OCI-LY7 (cell line): ENCODE data around the gene WFS1. TPM values are rescaled to one million over a fixed set of nuclear protein-coding genes. Genes with fewer than 3 reads are reported as not detected.

Experiments
- BruUV-seq: library from RNA; stranded (reverse); fragments of 400-500 nt; replicated peaks from 2 replicates; lab custom pipeline; 2021; lab: Mats Ljungman, UMichigan
- CTCF ChIA-PET: fragments of 300-600 bp; sonication (Branson Sonifier 250); formaldehyde crosslinking; loops from one replicate; lab custom pipeline; 2022; ENCODE audit warnings: antibody characterized with exemption; ENCODE audit not compliant: unreplicated experiment; lab: Charles Lee
- POLR2A ChIA-PET: fragments of 300-600 bp; sonication (Branson Sonifier 250); formaldehyde crosslinking; loops from one replicate; lab custom pipeline; 2022; ENCODE audit warnings: antibody characterized with exemption; lab: Charles Lee
- DNase-seq: peaks from one replicate; pipeline ENCODE4 v3.0.0-alpha.2; 2015; ENCODE audit warnings: low spot score
- H2AFZ ChIP-seq: fragments of 200-600 bp; sonication (generic), shearing (Covaris generic); 2 replicates; pipeline ENCODE4 v1.6.1; 2014; ENCODE audit warnings: mild to moderate bottlenecking, antibody characterized with exemption, low read length, moderate library complexity
- H3K27ac ChIP-seq: fragments of 200-600 bp; sonication (generic); 2 replicates; pipeline ENCODE4 v1.5.1; 2014; ENCODE audit warnings: mixed run types, low read depth, mild to moderate bottlenecking, moderate library complexity, low read length, inconsistent platforms; ENCODE audit not compliant: poor library complexity, severe bottlenecking
- H3K36me3 ChIP-seq: fragments of 200-600 bp; sonication (generic); 2 replicates; pipeline ENCODE4 v1.6.1; 2014; ENCODE audit warnings: mild to moderate bottlenecking, antibody characterized with exemption, low read length, moderate library complexity, mixed read lengths; ENCODE audit not compliant: insufficient read depth
- H3K4me1 ChIP-seq: fragments of 200-600 bp; sonication (generic); 2 replicates; pipeline ENCODE4 v1.5.1; 2014; ENCODE audit warnings: mild to moderate bottlenecking, low read length; ENCODE audit not compliant: insufficient read depth, poor library complexity, severe bottlenecking
- H3K4me2 ChIP-seq: fragments of 200-600 bp; sonication (generic); 2 replicates; pipeline ENCODE4 v1.6.1; 2014; ENCODE audit warnings: mild to moderate bottlenecking, low read length
- H3K4me3 ChIP-seq: fragments of 200-600 bp; sonication (generic); 2 replicates; pipeline ENCODE4 v1.5.1; 2014; ENCODE audit warnings: mild to moderate bottlenecking, low read depth, low read length; ENCODE audit not compliant: poor library complexity, severe bottlenecking
- H3K79me2 ChIP-seq: fragments of 200-600 bp; sonication (generic); 2 replicates; pipeline ENCODE4 v1.6.1; 2016; ENCODE audit warnings: low read depth, mild to moderate bottlenecking, low read length, moderate library complexity, mixed read lengths; ENCODE audit not compliant: insufficient read depth
- H3K9me2 ChIP-seq: fragments of 200-600 bp; sonication (generic); 2 replicates; pipeline ENCODE4 v1.6.1; 2016; ENCODE audit warnings: mild to moderate bottlenecking, low read length, mixed read lengths; ENCODE audit not compliant: insufficient read depth
- H3K9me3 ChIP-seq: fragments of 200-600 bp; sonication (generic); 2 replicates; pipeline ENCODE4 v1.6.1; 2014; ENCODE audit warnings: mild to moderate bottlenecking, mixed run types, low read length, mixed read lengths
- H4K20me1 ChIP-seq: fragments of 200-600 bp; sonication (generic); 2 replicates; pipeline ENCODE4 v1.6.1; 2014; ENCODE audit warnings: mild to moderate bottlenecking, antibody characterized with exemption, low read length, moderate library complexity, mixed read lengths; ENCODE audit not compliant: insufficient read depth
- CTCF ChIP-seq: fragments of 200-600 bp; sonication (generic); conservative IDR thresholded peaks from 2 replicates; pipeline ENCODE4 v1.5.1; 2014; ENCODE audit warnings: mild to moderate bottlenecking, antibody characterized with exemption, low read length, moderate library complexity, mixed read lengths
- EZH2phosphoT487 ChIP-seq: fragments of 200-600 bp; sonication (generic); IDR thresholded peaks from 2 replicates; pipeline ENCODE4 v1.6.1; 2018; ENCODE audit warnings: low read depth, borderline replicate concordance, mild to moderate bottlenecking, mixed run types, antibody characterized with exemption, low read length, moderate library complexity, mixed read lengths
- intact Hi-C: fragments of 100-400 bp; cut with micrococcal nuclease; formaldehyde crosslinking; loops from one replicate; pipeline ENCODE4 v1.10.0; 2022; ENCODE audit not compliant: unreplicated experiment
- total RNA-seq, 2 experiments: library from RNA; depleted of rRNA in 1 of 2; stranded (reverse); fragments of >200 nt in 1 of 2; shearing (Covaris generic) in 1 of 2; gene quantifications; 2 replicates each; pipeline ENCODE4 v1.2.3, GENCODE V29; 2014 to 2022

Gene WFS1
- total RNA-seq, 2 experiments from 2014 or later: 6.1 to 14.5 TPM

DNA sequence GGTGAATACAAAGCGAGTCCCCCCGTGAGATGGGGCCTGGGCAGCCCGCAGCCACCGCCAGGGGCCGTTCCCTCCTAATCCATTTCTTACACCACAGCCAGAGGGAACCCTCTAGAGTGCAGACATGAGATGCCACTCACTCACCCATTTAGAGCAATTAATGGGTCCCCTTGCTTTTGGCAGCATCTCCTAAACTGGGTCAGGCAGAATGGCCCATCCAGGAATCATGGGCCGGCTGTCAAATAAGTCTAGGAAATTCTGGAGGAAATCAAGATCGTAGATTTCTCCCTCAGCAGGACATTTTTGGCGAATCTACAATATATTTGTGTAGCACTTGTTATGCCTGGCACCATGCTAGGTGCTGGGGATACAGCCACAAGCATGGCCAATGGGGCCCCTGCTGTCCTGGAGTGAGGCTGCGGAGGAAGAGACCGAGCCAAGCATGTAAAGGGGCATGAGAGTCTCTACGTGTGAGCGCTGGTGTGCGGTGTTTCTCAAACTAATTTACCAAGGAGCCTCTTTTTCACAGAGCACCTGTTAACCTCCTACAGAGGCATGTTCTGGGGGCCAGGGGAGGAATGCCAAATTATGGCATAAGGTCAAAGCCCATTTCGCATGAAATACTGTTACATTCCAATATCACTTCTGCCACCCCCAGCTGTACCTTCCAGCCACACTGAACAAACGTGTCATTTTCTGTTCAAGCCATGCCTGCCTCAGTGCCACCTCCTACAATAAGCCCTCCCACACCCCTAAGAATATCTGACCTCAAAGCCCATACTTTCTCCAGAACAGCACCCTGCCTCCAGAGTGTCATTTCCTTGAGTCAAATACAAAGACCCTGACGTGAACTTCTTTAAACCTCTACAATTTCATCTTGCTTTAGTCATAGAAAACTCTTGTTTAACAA lies 41.2 kb upstream of the WFS1 start:
- H3K4me2 ChIP-seq: no peak overlapping the region
- no peak overlapping the region for H3K4me3 ChIP-seq
- H3K4me1 ChIP-seq: no peaks in the 10 kb centered on the region
- H3K36me3 ChIP-seq: no peaks in the 10 kb centered on the region
- BruUV-seq: no TSS peak
- intact Hi-C loops: no loop called here
- DNase-seq: no peak
- ChIA-PET POLR2A (no interaction called here), CTCF (no interaction called here)
- H3K79me2 ChIP-seq: no peaks in the 10 kb centered on the region
- no peak overlapping the region for H3K27ac ChIP-seq
- no peak for TF ChIP-seq EZH2phosphoT487
- no peak overlapping the region for H2AFZ ChIP-seq
- no peaks in the 10 kb centered on the region for H4K20me1 ChIP-seq
- no peaks in the 10 kb centered on the region for H3K9me3 ChIP-seq
- H3K9me2 ChIP-seq: no peaks in the 10 kb centered on the region

GRCh38 chr4:6229095-6229494 lies 40.6 kb upstream of the WFS1 start:
- POLR2A ChIA-PET: no interaction called here
- Histone ChIP-seq H4K20me1 (no peaks in the 10 kb centered on the region), H3K27ac (no peak overlapping the region), H3K4me3 (no peak overlapping the region), H3K4me2 (no peak overlapping the region), H2AFZ (no peak overlapping the region), H3K36me3 (no peaks in the 10 kb centered on the region), H3K9me3 (no peaks in the 10 kb centered on the region), H3K4me1 (no peaks in the 10 kb centered on the region), H3K9me2 (no peaks in the 10 kb centered on the region), H3K79me2 (no peaks in the 10 kb centered on the region)
- BruUV-seq: no TSS peak
- intact Hi-C loops: no loop called here
- no peak for TF ChIP-seq CTCF
- no peak for TF ChIP-seq EZH2phosphoT487
- CTCF ChIA-PET: no interaction called here
- no peak for DNase-seq

GRCh38 chr4:6229671-6230501 lies 39.8 kb upstream of the WFS1 start:
- BruUV-seq: no TSS peak
- intact Hi-C loops: no loop called here
- Histone ChIP-seq H3K27ac (no peak overlapping the region), H3K79me2 (no peaks in the 10 kb centered on the region), H3K4me1 (no peaks in the 10 kb centered on the region), H3K4me2 (no peak overlapping the region), H2AFZ (no peak overlapping the region), H4K20me1 (no peaks in the 10 kb centered on the region), H3K36me3 (no peaks in the 10 kb centered on the region), H3K9me3 (no peaks in the 10 kb centered on the region), H3K9me2 (no peaks in the 10 kb centered on the region), H3K4me3 (no peak overlapping the region)
- TF ChIP-seq CTCF (no peak), EZH2phosphoT487 (no peak)
- DNase-seq: no peak
- ChIA-PET POLR2A (no interaction called here), CTCF (no interaction called here)
